SKM-1 treated with dmso at 0.1 percent for 144 hours (cell line): Measurements from ENCODE around the gene ICA1.

Experiments used
- DNase-seq: peaks from one replicate; lab custom pipeline; 2025; ENCODE audit not compliant: unreplicated experiment; lab: John Stamatoyannopoulos, UW

The ICA1 gene

GRCh38 chr7:8228068-8228467 is 33.9 kb downstream of the ICA1 start:
- no peak for DNase-seq

- DNase-seq, result no peak
These were observed 34.7 kb downstream of the ICA1 start for GRCh38 chr7:8227261-8227660.

GRCh38 chr7:8226501-8226900 is 35.5 kb downstream of the ICA1 start:
- no peak for DNase-seq

GRCh38 chr7:8221567-8221966 is 40.4 kb downstream of the ICA1 start:
- DNase-seq, result no peak

GRCh38 chr7:8221101-8221495 is 40.9 kb downstream of the ICA1 start:
- no peak for DNase-seq

- no peak for DNase-seq
These were observed 41.4 kb downstream of the ICA1 start for GRCh38 chr7:8220376-8221100.

GRCh38 chr7:8217200-8218068 is 44.5 kb downstream of the ICA1 start:
- DNase-seq, result peak; percentile 34

- DNase-seq, result no peak
These were observed 45.7 kb downstream of the ICA1 start for GRCh38 chr7:8216334-8216690.

GRCh38 chr7:8215648-8216333 is 46.2 kb downstream of the ICA1 start:
- DNase-seq, result no peak

GRCh38 chr7:8214244-8214824 is 47.6 kb downstream of the ICA1 start:
- no peak for DNase-seq

- DNase-seq, result no peak
These were observed 48.6 kb downstream of the ICA1 start for GRCh38 chr7:8213381-8213780.

- no peak for DNase-seq
These were observed 49.3 kb downstream of the ICA1 start for GRCh38 chr7:8212638-8213037.

- no peak for DNase-seq
These were observed 50.3 kb downstream of the ICA1 start for GRCh38 chr7:8211725-8212096.

GRCh38 chr7:8210845-8211724 is 50.9 kb downstream of the ICA1 start:
- no peak for DNase-seq

GRCh38 chr7:8209353-8209752 is 52.6 kb downstream of the ICA1 start:
- no peak for DNase-seq

GRCh38 chr7:8208816-8209215 is 53.2 kb downstream of the ICA1 start:
- DNase-seq, result no peak

GRCh38 chr7:8206956-8207355 is 55.0 kb downstream of the ICA1 start:
- DNase-seq, result no peak

GRCh38 chr7:8205537-8205936 is 56.4 kb downstream of the ICA1 start:
- no peak for DNase-seq

GRCh38 chr7:8205031-8205387 is 57.0 kb downstream of the ICA1 start:
- no peak for DNase-seq

- no peak for DNase-seq
These were observed 57.5 kb downstream of the ICA1 start for GRCh38 chr7:8204339-8205030.
